ENCODE measurements around the gene RAP1GAP2.

GRCh38 chr17:2936771-2937321, 140.6 kb downstream of the RAP1GAP2 start:
- TF ChIP-seq POLR2A (IDR thresholded peaks at IDR 0.05) (no peak), POLR2AphosphoS5 (IDR thresholded peaks at IDR 0.05) (no peak), CTCF (IDR thresholded peaks at IDR 0.05) (no peak), EP300 (IDR thresholded peaks at IDR 0.05) (no peak)
